Measurements from ENCODE around the gene DENND6A. TPM values are rescaled to one million over a fixed set of nuclear protein-coding genes. Genes with fewer than 3 reads are reported as not detected.

Gene DENND6A
- total RNA-seq, 4 donors from 2014 or later, result 36.9 to 52.0 (median 43.8) TPM

GRCh38 chr3:57659004-57659673 lies 33.7 kb downstream of the DENND6A start:
- H3K27ac ChIP-seq, result peak overlapping the region in 1 of 3 donors; percentile 37
- no peaks in the 10 kb centered on the region for H3K27me3 ChIP-seq
- no peak overlapping the region for H3K4me3 ChIP-seq (replicated peaks in 1 of 3)
- H3K36me3 ChIP-seq, result peaks cover 15 to 21% of the 10 kb centered on the region in 2 donors
- H3K9me3 ChIP-seq, result no peaks in the 10 kb centered on the region
- TF ChIP-seq POLR2A (IDR thresholded peaks at IDR 0.05) (no peak), CTCF (IDR thresholded peaks at IDR 0.05) (no peak)
- no peaks in the 10 kb centered on the region for H3K4me1 ChIP-seq
- 75 to 79% methylated on average over 1 of the region's 1 CpG for WGBS, 2 donors
- intact Hi-C loops (cut with DNase I), result no loop called here
- no peak for DNase-seq

- TF ChIP-seq CTCF (IDR thresholded peaks at IDR 0.05), result no peak
- no peak for TF ChIP-seq POLR2A (IDR thresholded peaks at IDR 0.05)
- intact Hi-C loops (cut with DNase I), result no loop called here
- Histone ChIP-seq H3K4me3 (replicated peaks in 1 of 3) (no peak overlapping the region), H3K27ac (peak overlapping the region in 1 of 3 donors; percentile 37), H3K4me1 (no peaks in the 10 kb centered on the region), H3K9me3 (no peaks in the 10 kb centered on the region), H3K36me3 (peaks cover 15 to 21% of the 10 kb centered on the region in 2 donors), H3K27me3 (no peaks in the 10 kb centered on the region)
- DNase-seq, result no peak
These were observed 34.3 kb downstream of the DENND6A start for GRCh38 chr3:57658536-57658935.

- DNase-seq, result no peak
- intact Hi-C loops (cut with DNase I), result no loop called here
- Histone ChIP-seq H3K4me3 (replicated peaks in 1 of 3) (no peak overlapping the region), H3K36me3 (peaks cover 20 to 21% of the 10 kb centered on the region in 2 donors), H3K4me1 (no peaks in the 10 kb centered on the region), H3K27ac (no peak overlapping the region), H3K27me3 (no peaks in the 10 kb centered on the region), H3K9me3 (no peaks in the 10 kb centered on the region)
- 94 to 96% methylated on average over 2 of the region's 2 CpGs for WGBS, 2 donors
- TF ChIP-seq CTCF (IDR thresholded peaks at IDR 0.05) (no peak), POLR2A (IDR thresholded peaks at IDR 0.05) (no peak)
These were observed 37.1 kb downstream of the DENND6A start for GRCh38 chr3:57655727-57656126.

GRCh38 chr3:57654267-57654666 lies 38.6 kb downstream of the DENND6A start:
- H3K4me3 ChIP-seq (replicated peaks in 1 of 3), result no peak overlapping the region
- intact Hi-C loops (cut with DNase I), result no loop called here
- TF ChIP-seq CTCF (IDR thresholded peaks at IDR 0.05), result no peak
- TF ChIP-seq POLR2A (IDR thresholded peaks at IDR 0.05), result no peak
- no peaks in the 10 kb centered on the region for H3K9me3 ChIP-seq
- H3K4me1 ChIP-seq, result no peaks in the 10 kb centered on the region
- no peak for DNase-seq
- no peak overlapping the region for H3K27ac ChIP-seq
- WGBS, 2 donors, result 100% methylated on average over 1 of the region's 1 CpG
- H3K36me3 ChIP-seq, result peaks cover 13 to 14% of the 10 kb centered on the region in 2 donors
- no peaks in the 10 kb centered on the region for H3K27me3 ChIP-seq

GRCh38 chr3:57652203-57652602 lies 40.7 kb downstream of the DENND6A start:
- H3K9me3 ChIP-seq, result no peaks in the 10 kb centered on the region
- no peak for DNase-seq
- H3K36me3 ChIP-seq, result peaks cover 7 to 14% of the 10 kb centered on the region in 2 donors
- TF ChIP-seq POLR2A (IDR thresholded peaks at IDR 0.05), result no peak
- no peak for TF ChIP-seq CTCF (IDR thresholded peaks at IDR 0.05)
- H3K4me3 ChIP-seq (replicated peaks in 1 of 3), result no peak overlapping the region
- no peaks in the 10 kb centered on the region for H3K27me3 ChIP-seq
- peaks cover 0 to 4% of the 10 kb centered on the region in 2 donors for H3K4me1 ChIP-seq
- intact Hi-C loops (cut with DNase I), result no loop called here
- no peak overlapping the region for H3K27ac ChIP-seq
- 95 to 97% methylated on average over 3 of the region's 3 CpGs for WGBS, 2 donors
